GM12892 (cell line): ENCODE measurements around the gene CD33.

ENCODE experiments used
- POLR2A ChIP-seq: IDR thresholded peaks from 2 replicates; pipeline ENCODE4 v1.6.1; 2011; ENCODE audit warnings: low read depth, low read length, control low read depth
- POLR2AphosphoS5 ChIP-seq: IDR thresholded peaks from 2 replicates; pipeline ENCODE4 v1.6.1; 2011; ENCODE audit warnings: low read depth, low read length, control low read depth

GRCh38 chr19:51207747-51208146 is 17.1 kb upstream of the CD33 start:
- TF ChIP-seq POLR2A (no peak), POLR2AphosphoS5 (no peak)
